Heart left ventricle (tissue), 16 donors: Measurements from ENCODE around the gene CHN1. TPM values are rescaled to one million over a fixed set of nuclear protein-coding genes. Genes with fewer than 3 reads are reported as not detected.

Experiments
- ATAC-seq, 4 donors: fragments of 200-7000 bp; cut with Tn5 transposase; one replicate each; pipeline ENCODE4 v1.9.1; 2020 to 2022; ENCODE audit warnings: moderate library complexity in 4 of 4, mild to moderate bottlenecking in 3 of 4, moderate number of reproducible peaks in 1 of 4
- DNase-seq, 5 donors: peaks; one replicate each; pipeline ENCODE4 v3.0.0-alpha.2; 2020
- H3K27ac ChIP-seq, 12 donors: fragments of 200-600 bp; sonication (generic) in 4 of 12; one replicate each; pipeline versions ENCODE4 v1.5.0 to v1.8.0; 2016 to 2022; ENCODE audit warnings: mild to moderate bottlenecking in 2 of 12
- H3K27me3 ChIP-seq, 9 donors: fragments of 200-600 bp; sonication (generic) in 2 of 9; one replicate each; pipeline versions ENCODE4 v1.5.1 to v1.8.0; 2016 to 2022; ENCODE audit warnings: mild to moderate bottlenecking in 3 of 9
- H3K36me3 ChIP-seq, 9 donors: fragments of 200-600 bp; sonication (generic) in 2 of 9; one replicate each; pipeline versions ENCODE4 v1.5.0 to v1.8.0; 2018 to 2022; ENCODE audit warnings: mild to moderate bottlenecking in 2 of 9
- H3K4me1 ChIP-seq, 12 donors: fragments of 200-600 bp; sonication (generic) in 4 of 12; one replicate each; pipeline versions ENCODE4 v1.5.0 to v1.8.0; 2016 to 2022; ENCODE audit warnings: mild to moderate bottlenecking in 3 of 12
- H3K4me3 ChIP-seq, 12 donors: fragments of 200-600 bp; sonication (generic) in 4 of 12; one replicate each; pipeline versions ENCODE4 v1.5.0 to v1.8.0; 2017 to 2022; ENCODE audit warnings: mild to moderate bottlenecking in 9 of 12, moderate library complexity in 4 of 12
- H3K9me3 ChIP-seq, 12 donors: fragments of 200-600 bp; sonication (generic) in 4 of 12; one replicate each; pipeline versions ENCODE4 v1.5.0 to v1.8.0; 2016 to 2022; ENCODE audit warnings: mild to moderate bottlenecking in 1 of 12
- POLR2A ChIP-seq, 2 donors: fragments of 450-650 bp; IDR thresholded peaks; one replicate each; pipeline ENCODE4 v1.6.1; 2017; ENCODE audit warnings: antibody characterized with exemption in 2 of 2, mild to moderate bottlenecking in 2 of 2, moderate library complexity in 2 of 2
- WGBS, 4 donors: extraction: QIAGEN DNeasy Blood & Tissue Kit in 2 of 4; methylation state at CpG; one replicate each; pipeline versions ENCODE4 v1.1.5 to v1.1.7; 2013 to 2018; 5-methylcytosine and 5-hydroxymethylcytosine counted together
- intact Hi-C, 10 donors: fragments of 100-400 bp; cut with DNase I; formaldehyde crosslinking; loops; one replicate each; pipeline versions ENCODE4 v1.11.1 to v1.14.2; 2022
- polyA plus RNA-seq, 2 donors: library from polyadenylated mRNA; stranded (reverse); fragments of 200-250 nt; gene quantifications; one replicate each; pipeline ENCODE4 v1.2.3, GENCODE V29; 2013
- total RNA-seq, 9 donors: library from RNA; depleted of rRNA in 2 of 9; stranded (reverse); fragments of >200 nt in 2 of 9; fragmentation: NEBNext Ultra II Directional in 3 of 9; extraction: Animal tissue kit (Norgen Biotek cat#: 25700) in 3 of 9; gene quantifications; one replicate each; pipeline versions ENCODE4 v1.1.0 to v1.2.4, GENCODE V29; 2016 to 2023
- TF ChIP-seq, protein P1 (sequence below), 12 donors: fragments of 200-600 bp; sonication (generic) in 4 of 12; IDR thresholded peaks; one replicate each; pipeline versions ENCODE4 v1.5.0 to v1.8.0; 2018 to 2022; ENCODE audit warnings: antibody characterized with exemption in 12 of 12, mild to moderate bottlenecking in 5 of 12
- donor health status: ischemic (EF 13 %, LVEDD 7.1; RV severe dilation, severe dysfunction).
- donor health status: healthy with polysubstance abuse.
- donor health status: DM: no; HTN: yes; CAD: no.
- donor health status: DM: no; HTN: no; CAD: no.
- donor health status: ischemic (EF 25% LVEDD 6.9; RV normal size, moderate dysfunction).
- donor health status: ischemic (EF 25% LVEDD 5.7; RV mildly dilated, moderate dysfunction).
- donor health status: healthy.
- donor health status: DM: yes; HTN: yes; CAD: no.
- donor health status: ischemic (EF 35%, LVEDD 5.7; RV mildly dilated, moderate dysfunction).
- donor health status: nonischemic (EF 11% LVEDD 7.7; RV severe dilation, severe dysfunction).
- donor health status: DM: yes; HTN: yes; CAD: no.
- donor health status: PGD.
- donor health status: ischemic (EF 29% LVEDD 5.4; RV normal size, mild dysfunction).
- donor health status: nonischemic (EF 23%, LVEDD 6.1; RV moderate dilation, normal function).

CHN1 gene
- total and polyA plus RNA-seq, 11 donors, result 6.9 to 24.3 (median 19.2) TPM

DNA sequence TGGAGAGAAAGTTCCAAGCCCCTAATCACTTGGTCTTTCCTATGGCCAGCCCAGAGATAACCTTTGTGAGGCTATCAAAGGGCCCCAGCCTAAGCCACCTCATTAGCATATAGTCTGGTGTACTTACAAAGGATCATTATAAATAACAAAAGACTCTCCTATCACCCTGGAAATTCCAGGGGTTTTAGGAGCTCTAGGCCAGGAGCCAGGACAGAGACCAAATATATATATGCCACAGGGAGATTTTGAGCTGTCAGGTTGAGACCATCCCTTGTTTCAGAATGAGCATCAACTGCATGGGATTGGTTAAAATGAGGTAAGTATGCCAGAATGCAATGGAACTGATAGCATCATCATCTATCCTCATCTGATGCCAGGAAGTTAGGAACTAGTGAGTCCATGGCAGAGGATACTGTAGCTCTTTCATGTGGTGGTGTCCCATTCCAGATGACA is 208.8 kb downstream of the CHN1 start:
- ATAC-seq, result no peak
- Histone ChIP-seq H3K27me3 (no peaks in the 10 kb centered on the region), H3K27ac (no peak overlapping the region), H3K36me3 (peaks cover 0 to 29% (median 12%) of the 10 kb centered on the region in 9 donors), H3K4me1 (no peaks in the 10 kb centered on the region), H3K4me3 (no peak overlapping the region), H3K9me3 (no peaks in the 10 kb centered on the region)
- intact Hi-C loops, result no loop called here
- TF ChIP-seq, protein P1, sequence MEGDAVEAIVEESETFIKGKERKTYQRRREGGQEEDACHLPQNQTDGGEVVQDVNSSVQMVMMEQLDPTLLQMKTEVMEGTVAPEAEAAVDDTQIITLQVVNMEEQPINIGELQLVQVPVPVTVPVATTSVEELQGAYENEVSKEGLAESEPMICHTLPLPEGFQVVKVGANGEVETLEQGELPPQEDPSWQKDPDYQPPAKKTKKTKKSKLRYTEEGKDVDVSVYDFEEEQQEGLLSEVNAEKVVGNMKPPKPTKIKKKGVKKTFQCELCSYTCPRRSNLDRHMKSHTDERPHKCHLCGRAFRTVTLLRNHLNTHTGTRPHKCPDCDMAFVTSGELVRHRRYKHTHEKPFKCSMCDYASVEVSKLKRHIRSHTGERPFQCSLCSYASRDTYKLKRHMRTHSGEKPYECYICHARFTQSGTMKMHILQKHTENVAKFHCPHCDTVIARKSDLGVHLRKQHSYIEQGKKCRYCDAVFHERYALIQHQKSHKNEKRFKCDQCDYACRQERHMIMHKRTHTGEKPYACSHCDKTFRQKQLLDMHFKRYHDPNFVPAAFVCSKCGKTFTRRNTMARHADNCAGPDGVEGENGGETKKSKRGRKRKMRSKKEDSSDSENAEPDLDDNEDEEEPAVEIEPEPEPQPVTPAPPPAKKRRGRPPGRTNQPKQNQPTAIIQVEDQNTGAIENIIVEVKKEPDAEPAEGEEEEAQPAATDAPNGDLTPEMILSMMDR (IDR thresholded peaks at IDR 0.05), result no peak
- TF ChIP-seq POLR2A (IDR thresholded peaks at IDR 0.05), result no peak
- no peak for DNase-seq

- ATAC-seq, result no peak
- intact Hi-C loops, result no loop called here
- peaks cover 0 to 14% (median 8%) of the 10 kb centered on the region in 9 donors for H3K36me3 ChIP-seq
- no peak overlapping the region for H3K27ac ChIP-seq
- no peaks in the 10 kb centered on the region for H3K27me3 ChIP-seq
- TF ChIP-seq POLR2A (IDR thresholded peaks at IDR 0.05), result no peak
- TF ChIP-seq, protein P1 (IDR thresholded peaks at IDR 0.05), result no peak
- H3K4me1 ChIP-seq, result no peaks in the 10 kb centered on the region
- H3K9me3 ChIP-seq, result no peaks in the 10 kb centered on the region
- WGBS, 4 donors, result 83 to 90% (median 86%) methylated on average over 3 of the region's 3 CpGs
- no peak for DNase-seq
- H3K4me3 ChIP-seq, result no peak overlapping the region
These were observed 210.3 kb downstream of the CHN1 start for GRCh38 chr2:174794851-174795374.

GRCh38 chr2:174792309-174793025 is 212.7 kb downstream of the CHN1 start:
- 84 to 90% (median 88%) methylated on average over 7 of the region's 7 CpGs for WGBS, 4 donors
- ATAC-seq, result no peak
- intact Hi-C loops, result no loop called here
- TF ChIP-seq POLR2A (IDR thresholded peaks at IDR 0.05), result no peak
- TF ChIP-seq, protein P1 (IDR thresholded peaks at IDR 0.05), result no peak
- no peak overlapping the region for H3K4me3 ChIP-seq
- H3K27ac ChIP-seq, result no peak overlapping the region
- H3K4me1 ChIP-seq, result peaks cover 0 to 7% (median 0%) of the 10 kb centered on the region in 12 donors
- no peak for DNase-seq
- H3K9me3 ChIP-seq, result no peaks in the 10 kb centered on the region
- no peaks in the 10 kb centered on the region for H3K36me3 ChIP-seq
- no peaks in the 10 kb centered on the region for H3K27me3 ChIP-seq

DNA sequence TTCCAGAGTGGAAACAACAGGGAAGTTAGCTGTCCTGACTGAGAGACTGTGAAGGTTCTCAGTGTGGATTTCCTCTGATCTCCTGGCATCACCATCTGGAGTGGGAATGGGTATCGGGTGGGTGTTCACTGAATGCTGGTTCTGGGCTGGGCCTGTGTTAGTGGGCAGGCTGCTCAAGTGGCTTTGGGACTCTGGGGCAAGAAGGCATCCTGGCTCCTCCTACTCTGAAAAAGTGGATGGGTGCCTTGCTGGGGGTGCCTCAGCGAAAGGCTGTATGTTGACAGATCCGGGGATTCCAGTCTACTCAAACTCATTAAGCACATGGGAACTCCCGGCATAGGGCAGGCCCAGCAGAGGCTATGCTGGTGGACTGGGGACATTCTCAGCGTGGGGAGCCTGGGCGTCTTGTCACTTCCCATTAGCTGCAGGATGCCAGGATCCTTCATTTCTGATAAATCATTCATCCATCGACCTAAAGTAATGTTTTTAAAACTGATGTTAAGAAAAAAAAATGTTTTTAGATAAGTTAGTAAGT is 213.4 kb downstream of the CHN1 start:
- intact Hi-C loops, result no loop called here
- WGBS, 4 donors, result 79 to 85% (median 81%) methylated on average over 7 of the region's 7 CpGs
- TF ChIP-seq POLR2A (IDR thresholded peaks at IDR 0.05), result no peak
- TF ChIP-seq, protein P1 (IDR thresholded peaks at IDR 0.05), result no peak

More for the DNA sequence above, 213.4 kb downstream of the CHN1 start:
- peaks cover 0 to 7% (median 0%) of the 10 kb centered on the region in 12 donors for H3K4me1 ChIP-seq
- no peaks in the 10 kb centered on the region for H3K9me3 ChIP-seq
- no peak for DNase-seq
- no peak for ATAC-seq
- no peaks in the 10 kb centered on the region for H3K27me3 ChIP-seq
- H3K27ac ChIP-seq, result no peak overlapping the region
- no peak overlapping the region for H3K4me3 ChIP-seq
- H3K36me3 ChIP-seq, result no peaks in the 10 kb centered on the region
